Stimulated activated CD8-positive, alpha-beta memory T cell treated with anti-CD3 and anti-CD28 coated beads, Interleukin-12 subunit alpha, Interleukin-12 subunit beta, amount 100 ng/mL, for 24 hours (primary cell): Measurements from ENCODE around the gene CDC16.
"Not testable (repeated sequence)": the region's sequence is repeated elsewhere in the genome, so short reads cannot be mapped to it uniquely, and the experiment has no call there.

Experiments used
- DNase-seq: peaks from one replicate; pipeline ENCODE4 v3.0.0-alpha.2; 2020; ENCODE audit errors: extremely low read depth

The CDC16 gene, protein sequence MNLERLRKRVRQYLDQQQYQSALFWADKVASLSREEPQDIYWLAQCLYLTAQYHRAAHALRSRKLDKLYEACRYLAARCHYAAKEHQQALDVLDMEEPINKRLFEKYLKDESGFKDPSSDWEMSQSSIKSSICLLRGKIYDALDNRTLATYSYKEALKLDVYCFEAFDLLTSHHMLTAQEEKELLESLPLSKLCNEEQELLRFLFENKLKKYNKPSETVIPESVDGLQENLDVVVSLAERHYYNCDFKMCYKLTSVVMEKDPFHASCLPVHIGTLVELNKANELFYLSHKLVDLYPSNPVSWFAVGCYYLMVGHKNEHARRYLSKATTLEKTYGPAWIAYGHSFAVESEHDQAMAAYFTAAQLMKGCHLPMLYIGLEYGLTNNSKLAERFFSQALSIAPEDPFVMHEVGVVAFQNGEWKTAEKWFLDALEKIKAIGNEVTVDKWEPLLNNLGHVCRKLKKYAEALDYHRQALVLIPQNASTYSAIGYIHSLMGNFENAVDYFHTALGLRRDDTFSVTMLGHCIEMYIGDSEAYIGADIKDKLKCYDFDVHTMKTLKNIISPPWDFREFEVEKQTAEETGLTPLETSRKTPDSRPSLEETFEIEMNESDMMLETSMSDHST

DNA sequence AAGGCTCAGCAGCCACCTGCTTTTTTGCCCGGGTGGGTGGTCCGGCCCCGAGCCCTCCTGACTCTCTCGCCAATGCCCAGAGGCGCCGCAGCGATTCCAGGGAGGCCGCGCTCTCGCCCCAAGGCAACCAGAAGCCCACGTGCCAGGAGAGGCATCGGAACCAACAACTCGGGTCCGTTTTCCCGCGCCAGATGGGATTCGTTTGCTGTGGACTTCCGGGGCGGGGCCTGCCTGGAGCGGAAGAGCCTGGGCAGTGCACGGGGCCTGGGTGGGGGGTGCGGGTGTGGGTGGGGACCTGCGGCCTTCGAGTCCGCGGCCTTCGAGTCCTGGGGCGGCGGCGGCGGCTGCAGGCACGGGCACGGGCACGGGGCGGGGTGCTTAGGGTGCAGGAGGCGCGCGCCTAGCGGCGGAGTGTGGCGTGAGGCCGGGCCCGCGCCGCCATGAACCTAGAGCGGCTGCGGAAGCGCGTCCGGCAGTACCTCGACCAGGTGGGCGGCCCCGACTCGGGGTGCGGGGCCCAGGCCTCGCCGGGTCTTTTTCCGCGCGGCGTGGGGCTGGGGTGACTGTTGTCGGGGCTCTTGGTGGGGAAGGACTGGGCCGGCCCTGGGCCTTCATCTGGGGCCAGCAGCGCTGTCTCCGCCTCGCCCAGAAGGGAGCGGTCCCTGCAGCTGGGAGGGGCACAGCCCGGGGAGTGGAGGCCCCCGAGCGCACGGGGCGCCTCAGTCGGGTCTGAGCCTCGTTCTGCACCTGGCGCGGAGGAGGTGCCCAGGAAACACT, at the start of gene CDC16:
CDC16 (plus strand) TSS at position 253 of the 777 bp plus-strand sequence; CDS start at position 441, 188 bp downstream.
- peak; percentile 79 for DNase-seq

DNA sequence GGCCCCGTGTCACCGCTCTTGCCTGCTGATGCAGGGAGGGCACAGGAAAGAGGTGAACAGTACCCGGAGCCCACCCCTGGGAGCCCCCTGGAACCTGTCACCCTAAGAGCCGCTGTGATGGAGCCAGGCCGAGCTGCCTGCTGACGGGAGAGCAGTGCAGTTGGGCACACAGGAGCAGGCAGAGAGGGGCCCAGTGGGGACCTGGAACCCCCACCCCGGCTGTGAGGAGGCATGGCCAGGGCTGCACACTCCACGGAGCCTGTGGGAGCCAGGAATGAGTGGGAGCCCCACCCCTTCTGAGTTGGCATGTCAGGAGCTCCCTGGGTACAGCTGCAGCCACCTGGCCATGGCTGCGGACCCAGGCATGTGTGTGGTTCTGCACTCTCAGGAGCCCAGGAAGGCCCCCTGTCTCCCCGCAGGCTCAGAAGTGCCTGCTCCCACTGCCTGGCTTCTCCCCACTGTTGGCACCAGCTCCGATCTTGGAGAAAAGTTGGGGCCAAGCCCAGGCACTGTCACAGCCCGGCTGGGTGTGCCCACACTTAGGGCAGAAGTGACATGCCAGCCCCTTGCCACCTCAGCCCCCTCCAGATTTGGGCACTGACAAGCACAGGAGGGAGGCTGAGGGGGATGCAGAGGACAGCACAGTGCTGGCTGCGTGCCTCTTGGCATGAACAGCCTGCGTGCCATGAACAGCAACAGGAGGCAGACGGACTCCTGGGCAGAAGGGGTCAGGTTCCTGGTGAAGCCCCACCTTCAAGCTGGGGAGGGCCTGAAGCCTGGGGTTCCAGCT, 49.3 kb upstream of the CDC16 start:
- DNase-seq: no peak

DNA sequence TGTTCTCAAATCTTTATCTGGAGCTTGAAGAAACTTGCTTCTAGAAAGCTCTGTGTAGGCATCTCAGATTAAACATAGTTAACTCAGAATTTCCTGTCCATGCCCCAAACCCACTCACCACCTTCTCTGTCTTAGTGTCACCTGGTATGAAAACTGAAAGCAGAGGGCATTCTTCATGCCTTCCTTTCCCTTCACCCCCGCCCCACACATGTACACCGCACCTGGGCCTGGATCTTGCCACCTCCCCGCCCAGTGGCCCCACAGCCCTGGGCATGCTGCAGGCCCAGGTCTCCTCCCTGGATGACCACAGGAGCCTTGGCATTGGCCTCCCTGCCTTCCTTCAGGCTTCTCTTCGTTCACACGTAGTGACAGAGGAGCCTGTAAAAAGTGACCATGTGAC, 39.8 kb upstream of the CDC16 start:
- DNase-seq: no peak

DNA sequence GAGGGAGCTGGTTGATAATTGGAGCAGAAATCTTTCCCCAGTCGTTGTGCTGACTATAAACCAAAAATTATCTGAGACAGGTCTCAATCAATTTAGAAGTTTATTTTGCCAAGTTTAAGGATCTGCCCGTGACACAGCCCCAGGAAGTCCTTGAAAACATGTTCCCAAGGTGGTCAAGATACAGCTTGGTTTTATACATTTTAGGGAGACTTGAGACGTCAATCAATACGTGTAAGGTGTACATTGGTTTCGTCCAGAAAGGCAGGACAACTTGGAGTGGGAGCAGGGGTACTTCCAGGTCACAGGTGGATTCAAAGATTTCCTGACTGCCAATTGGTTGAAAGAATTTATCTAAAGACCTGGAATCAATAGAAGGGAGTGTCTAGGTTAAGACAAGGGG, 38.1 kb upstream of the CDC16 start:
- DNase-seq: no peak

DNA sequence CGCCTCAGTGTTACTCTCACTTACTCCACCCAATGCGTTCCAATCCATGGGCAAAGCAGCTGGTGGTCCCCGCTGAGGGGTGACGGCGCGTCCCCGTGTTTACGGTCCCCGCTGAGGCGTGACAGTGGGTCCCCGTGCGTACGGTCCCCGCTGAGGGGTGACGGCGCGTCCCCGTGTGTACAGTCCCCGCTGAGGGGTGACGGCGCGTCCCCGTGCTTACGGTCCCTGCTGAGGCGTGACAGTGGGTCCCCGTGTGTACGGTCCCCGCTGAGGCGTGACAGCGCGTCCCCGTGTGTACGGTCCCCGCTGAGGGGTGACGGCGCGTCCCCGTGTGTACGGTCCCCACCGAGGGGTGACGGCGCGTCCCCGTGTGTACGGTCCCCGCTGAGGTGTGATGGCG, 36.1 kb upstream of the CDC16 start:
- DNase-seq: no peak

DNA sequence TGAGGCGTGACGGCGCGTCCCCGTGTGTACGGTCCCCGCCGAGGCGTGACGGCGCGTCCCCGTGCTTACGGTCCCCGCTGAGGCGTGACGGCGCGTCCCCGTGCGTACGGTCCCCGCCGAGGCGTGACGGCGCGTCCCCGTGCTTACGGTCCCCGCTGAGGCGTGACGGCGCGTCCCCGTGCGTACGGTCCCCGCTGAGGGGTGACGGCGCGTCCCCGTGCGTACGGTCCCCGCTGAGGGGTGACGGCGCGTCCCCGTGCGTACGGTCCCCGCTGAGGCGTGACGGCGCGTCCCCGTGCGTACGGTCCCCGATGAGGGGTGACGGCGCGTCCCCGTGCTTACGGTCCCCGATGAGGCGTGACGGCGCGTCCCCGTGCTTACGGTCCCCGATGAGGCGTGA, 35.2 kb upstream of the CDC16 start:
- DNase-seq: not testable (repeated sequence)

DNA sequence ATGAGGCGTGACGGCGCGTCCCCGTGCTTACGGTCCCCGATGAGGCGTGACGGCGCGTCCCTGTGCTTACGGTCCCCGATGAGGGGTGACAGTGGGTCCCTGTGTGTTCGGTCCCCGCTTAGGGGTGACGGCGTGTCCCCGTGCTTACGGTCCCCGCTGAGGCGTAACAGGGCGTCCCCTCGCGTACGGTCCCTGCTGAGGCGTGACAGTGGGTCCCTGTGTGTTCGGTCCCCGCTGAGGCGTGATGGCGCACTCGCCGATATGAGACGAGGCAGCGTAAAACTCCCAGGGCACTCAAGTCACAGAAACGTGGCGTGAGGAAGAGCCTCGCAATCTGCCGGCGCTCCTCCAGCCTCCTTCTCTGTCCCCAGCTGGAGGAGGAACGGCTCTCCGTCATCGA, 34.7 kb upstream of the CDC16 start:
- DNase-seq: no peak

DNA sequence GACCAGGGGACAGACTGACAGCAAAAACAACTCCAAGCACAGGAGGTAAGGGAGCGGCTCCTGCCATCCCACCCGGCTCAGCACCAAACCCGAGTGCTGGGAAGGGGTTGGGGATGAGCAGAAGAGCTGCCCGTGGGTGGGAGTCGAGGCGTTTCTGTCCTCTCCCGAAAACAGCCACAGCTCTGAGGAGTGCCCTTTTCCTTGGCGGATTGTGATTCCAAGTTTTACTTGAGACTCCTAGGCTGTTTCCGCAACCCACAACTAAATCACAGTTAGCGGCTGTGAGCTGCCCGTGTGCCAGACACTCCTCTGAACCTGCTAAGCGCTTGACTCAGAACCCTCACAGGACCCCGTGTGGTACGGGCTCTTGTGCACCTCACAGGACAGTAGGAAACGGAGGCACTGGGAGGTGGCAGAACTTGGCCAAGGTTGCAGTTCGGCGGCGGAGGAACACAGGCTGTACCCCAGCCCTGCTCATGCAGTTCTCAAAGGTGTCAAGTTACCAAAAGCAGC, 34.2 kb upstream of the CDC16 start:
- no peak for DNase-seq

DNA sequence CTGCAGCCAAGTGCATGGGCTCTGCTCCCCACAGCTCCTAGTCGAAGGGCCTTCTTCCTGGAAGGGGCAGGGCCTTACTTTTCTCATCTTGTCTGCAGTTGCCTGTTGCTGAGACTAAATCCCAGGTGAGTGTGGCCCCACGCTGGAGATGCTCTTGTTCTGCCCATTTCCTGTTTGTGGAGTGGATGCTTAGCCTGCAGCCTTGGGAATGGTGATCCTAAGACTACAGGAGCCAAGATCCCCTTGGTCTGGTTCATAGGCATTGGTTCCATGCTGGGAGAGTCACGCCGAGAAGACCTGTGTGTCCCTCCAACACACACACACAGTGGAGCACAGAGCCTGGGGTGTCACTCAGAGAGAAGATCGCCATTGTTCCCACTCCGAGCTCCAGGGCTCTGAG, 32.1 kb upstream of the CDC16 start:
- no peak for DNase-seq

DNA sequence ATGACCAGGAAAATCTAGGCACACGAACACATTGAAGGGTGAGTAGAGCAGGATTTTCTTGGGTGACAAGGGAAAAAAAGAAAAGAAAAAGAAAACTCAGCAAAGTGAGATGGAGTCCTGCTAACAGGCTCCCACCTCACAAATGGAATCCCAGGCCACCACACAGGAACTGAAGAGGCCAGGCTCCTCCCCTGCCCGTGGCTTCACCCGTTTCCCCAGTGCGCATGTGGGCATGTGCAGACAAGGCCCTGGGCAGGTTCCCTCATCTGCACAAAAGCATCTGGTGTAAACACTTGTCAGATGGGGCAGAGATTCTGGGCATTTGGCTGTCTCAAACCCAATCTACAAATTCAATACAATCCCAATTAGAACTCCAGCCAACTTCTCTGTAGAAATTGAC, 31.2 kb upstream of the CDC16 start:
- no peak for DNase-seq

DNA sequence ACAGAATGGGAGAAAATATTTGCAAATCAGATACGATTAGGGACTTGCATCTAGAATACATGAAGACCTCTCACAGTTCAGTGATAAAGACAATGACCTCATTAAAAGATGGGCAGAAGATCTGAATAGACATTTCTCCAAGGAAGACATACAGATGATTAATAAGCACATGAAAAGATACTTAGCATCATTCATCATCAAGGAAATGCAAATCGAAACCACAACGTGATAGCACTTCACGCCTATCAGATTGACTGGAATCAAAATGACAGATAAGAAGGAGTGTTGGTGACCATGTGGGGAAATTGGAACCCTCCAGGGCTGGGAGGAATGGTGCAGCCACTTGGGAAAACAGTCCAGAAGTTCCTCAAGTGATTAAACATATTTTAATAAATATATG, 29.8 kb upstream of the CDC16 start:
- DNase-seq: no peak

DNA sequence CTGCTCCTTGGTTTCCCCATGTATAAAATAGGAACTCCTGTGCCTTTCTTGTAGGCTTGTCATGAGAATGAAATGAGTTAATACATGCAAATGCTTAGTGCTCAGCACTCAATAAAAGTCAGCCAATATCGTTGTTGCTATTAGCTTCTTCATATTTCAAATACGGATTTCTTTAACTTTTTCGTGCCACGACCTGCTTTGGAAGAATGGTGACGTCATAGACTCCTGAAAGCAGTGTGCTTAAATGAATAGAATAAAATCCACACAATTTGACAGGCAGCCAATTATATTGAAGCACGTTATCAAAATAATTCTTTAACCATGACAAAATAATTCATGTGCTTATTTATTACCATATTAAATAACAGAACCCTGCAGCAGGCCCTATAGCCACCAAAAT, 26.6 kb upstream of the CDC16 start:
- DNase-seq: no peak

DNA sequence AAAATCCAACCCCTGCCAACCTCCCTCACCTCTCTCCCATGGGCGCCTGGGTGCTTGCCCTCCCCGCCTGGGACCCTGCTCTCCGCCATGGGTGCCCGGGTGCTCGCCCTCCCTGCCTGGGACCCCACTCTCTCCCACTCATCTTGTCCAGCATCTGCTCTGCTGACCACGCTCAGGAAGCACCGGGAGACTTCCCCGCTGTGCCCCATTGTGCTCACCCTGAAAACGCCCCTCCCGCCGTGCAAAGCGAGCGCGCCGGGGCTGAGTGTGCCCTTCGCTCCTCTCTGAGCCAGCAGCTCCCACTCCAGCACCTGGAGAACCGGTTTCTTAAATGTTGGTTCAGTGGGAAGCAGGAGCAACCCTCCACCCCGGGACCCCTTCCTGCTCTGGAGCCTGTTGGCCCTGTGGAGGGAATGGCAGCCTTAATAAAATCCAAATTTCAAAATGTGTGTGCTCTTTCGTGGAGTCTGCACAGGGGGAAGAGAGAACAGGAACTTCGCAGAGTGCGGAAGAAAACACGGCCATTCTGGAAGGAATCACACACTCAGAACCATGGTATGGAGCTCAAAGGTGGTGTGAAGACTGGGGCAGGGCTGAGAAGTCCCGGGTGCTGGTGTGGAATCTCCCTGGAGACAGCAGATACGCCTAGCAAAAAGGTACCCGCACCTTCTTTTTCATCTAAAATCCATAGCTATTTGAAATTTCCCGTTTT, 23.1 kb upstream of the CDC16 start:
- DNase-seq: no peak

DNA sequence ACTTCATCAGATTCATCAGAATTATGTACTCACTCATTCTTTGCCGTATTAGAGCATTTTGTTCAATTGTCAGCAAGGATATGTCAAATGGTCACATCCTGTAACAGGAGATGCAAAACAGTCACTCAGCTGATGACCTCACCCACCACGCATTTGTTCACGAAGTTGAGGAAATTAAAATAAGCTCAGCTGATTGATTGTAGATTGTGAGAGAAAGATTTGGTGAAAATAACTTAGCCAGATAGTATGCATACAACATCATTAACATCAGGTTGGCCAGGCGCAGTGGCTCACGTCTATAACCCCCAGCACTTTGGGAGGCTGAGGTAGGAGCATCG, 22.6 kb upstream of the CDC16 start:
- no peak for DNase-seq

DNA sequence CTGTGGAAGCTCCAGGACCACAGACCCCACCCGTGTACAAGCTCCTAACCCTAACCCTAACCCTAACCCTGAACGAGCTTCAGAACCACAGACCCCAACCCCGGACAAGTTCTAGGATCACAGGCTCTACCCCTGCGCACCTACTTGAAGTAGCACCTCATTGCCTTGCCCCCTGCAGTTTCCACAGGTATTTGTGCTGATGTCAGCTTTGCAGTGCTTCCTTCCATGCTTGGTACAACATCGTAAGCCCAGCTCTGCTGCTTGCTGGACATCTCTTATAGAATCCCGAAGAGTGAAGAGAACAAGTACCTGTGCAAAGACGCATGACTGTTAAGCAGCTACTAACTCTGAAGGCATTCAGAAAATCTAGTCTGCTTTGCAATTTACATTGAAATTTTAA, 20.7 kb upstream of the CDC16 start:
- no peak for DNase-seq

DNA sequence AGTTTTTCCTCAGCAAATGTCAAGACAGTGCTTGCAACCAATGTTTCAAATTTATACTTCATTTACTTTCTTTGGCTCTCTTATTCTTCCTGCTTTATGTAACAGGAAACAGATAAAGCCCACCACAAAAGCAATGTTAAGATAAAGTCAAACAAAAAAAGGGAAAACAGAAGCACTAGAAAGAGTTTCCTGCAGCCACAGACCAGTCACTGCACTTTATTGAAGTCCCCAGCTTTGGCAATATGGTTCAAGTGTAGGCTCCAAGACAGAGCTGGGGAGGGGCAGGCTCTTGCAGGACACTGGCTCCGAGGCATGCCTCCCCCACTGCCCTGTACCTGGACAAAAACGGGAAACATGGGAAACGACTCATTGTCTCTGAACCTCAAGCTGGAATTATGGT, 15.3 kb upstream of the CDC16 start:
- DNase-seq: no peak

DNA sequence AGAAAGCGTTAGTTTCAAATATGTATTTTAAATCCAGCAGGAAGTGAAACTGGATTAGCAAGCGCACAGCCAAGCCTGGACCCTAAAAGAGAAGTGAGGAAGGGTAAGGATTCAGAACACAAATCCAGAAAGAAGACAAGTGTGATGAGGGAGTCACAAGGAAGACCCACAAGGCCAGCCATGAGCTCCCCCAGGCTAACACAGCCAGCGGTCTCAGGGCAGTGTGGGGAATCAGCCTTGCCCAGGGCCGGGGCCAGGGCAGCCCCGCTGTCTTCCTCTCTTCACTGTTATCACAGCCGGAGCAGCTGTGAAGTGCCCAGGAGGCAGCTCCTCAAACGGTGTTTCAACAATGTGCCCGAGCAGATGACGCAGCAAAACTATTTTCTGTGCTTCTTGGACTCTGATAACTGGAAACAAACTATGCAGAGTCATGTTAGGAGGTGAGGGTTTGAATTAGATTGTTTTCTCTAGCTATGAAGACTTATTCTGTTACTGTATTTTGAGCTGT, 12.2 kb upstream of the CDC16 start:
- DNase-seq: no peak

DNA sequence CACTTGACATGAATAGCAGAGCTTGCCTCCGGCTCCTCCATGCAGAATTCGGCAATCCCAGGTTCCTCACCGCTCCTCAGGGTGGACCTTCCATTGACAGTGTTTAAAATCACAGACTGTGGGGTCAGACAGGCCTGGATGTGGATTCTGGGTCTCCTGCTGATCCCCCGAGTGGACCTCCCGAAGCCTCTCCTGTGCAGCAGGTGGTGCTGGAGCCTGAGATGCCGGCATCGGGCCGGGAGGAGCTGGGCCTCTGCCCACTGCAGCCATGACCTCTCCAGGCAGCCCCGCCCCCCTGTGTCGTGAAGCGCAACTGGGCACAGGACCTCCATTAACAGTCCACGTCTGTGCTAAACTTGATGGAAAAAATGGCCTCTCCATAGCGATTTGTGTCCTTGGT, 10.5 kb upstream of the CDC16 start:
- DNase-seq: no peak

DNA sequence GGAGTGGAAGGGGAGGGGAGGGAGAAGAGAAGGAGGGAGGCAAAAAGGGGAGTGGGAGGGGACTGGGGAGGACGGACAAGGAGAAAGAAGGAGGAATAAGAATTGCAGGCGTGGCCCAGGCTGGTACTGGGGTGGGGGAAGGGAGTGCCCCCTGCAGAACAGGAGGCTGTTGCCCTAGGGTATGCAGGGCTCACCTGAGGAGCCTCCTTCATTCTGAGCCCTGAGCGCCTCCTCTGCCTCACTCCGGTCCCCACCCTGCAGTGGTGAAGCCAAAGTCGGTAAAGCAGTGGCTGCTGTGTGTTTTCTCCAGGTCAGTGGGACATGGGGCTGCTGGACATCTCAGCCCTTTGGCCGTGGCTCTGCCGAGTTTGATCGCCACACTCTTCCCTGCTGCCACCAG, 9.1 kb upstream of the CDC16 start:
- no peak for DNase-seq

DNA sequence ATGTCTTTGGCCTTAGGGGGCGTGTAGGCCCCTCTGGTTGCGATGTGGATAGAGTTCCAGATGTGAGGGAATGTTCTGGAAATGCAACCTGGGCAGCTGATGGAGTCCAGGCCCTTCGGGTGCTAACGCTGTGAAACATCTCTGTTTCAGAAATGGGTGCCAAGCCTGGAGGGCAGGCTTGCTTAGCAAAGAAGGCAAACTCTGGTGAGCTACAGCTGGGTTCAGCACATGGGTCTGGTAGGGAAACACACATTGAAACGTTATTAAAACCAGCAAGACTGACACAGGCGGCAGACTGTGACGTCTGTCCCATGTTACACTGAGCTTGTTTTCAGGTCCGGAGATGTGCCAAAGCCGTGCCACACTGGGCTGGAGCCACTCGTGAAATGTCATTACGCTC, 8.6 kb upstream of the CDC16 start:
- no peak for DNase-seq

DNA sequence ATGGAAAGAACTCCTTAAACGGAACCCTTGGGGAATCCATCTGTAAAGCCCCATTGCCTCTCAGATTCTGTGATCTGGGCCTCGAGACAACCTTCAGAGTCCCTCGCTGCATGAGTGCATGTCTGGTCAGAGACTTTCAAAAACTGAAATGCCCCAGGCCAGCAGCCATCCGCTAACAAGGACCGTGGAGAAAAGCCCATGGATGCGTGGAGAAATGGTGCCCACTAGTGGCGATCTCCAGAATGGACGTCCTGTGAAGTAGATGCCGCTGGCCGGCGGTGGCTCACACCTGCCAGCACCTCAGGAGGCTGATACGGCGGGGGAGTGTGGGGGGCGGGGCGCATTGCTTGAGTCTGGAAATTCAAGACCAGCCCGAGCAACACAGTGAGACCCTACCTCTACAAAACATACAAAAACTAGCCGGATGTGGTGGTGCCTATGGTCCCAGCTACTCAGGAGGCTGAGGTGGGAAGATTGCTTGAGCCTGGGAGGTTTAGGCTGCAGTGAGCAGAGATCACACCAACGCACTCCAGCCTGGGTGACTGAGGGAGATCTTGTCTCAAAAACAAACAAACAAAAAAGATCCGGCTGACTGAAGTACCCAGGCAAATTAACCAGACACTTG, 7.9 kb upstream of the CDC16 start:
- DNase-seq: peak; percentile 34
